ENCODE measurements around the gene JOSD2. TPM values are rescaled to one million over a fixed set of nuclear protein-coding genes. Genes with fewer than 3 reads are reported as not detected.

The JOSD2 gene
- total and polyA plus RNA-seq, 9 of the 15 experiments (the other 6 are each of a cell fraction or from before 2014, with no cell fraction given), result 0.06 to 14.4 (median 3.1) TPM

DNA sequence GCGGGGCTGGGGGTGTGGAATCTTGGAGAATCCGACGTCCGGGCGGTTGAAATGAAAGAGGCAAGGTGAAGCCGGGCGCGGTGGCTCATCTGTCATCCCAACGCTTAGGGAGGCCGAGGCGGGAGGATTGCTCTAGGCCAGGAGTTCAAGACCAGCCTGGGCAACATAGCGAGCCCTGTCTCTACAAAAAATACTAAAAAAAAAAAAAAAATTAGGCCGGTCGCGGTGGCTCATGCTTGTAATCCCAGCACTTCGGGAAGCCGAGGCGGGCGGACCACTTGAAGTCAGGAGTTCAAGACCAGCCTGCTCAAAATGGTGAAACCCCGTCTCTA lies 34.1 kb downstream of the JOSD2 start:
- H4K20me1 ChIP-seq (replicated peaks; ENCODE audit: control insufficient read depth, insufficient read depth, low read length), result peaks cover 7% of the 10 kb centered on the region; the same call in 1 of the 2 replicates
- peaks cover 25% of the 10 kb centered on the region for H3K79me2 ChIP-seq (ENCODE audit: control insufficient read depth, insufficient read depth, low read length)
- H3K4me2 ChIP-seq (ENCODE audit: insufficient read depth, low read length), result peak overlapping the region; percentile 88
- BruUV-seq (replicated peaks), result TSS peak; percentile 74
- FAIRE-seq, result no peak
- ChIA-PET POLR2A (interaction anchor here (0.6 to 0.9 kb wide), 2 partner anchors 9 to 12 kb away, joined by 3 read pairs; no protein-coding TSS in a partner anchor), CTCF (ENCODE audit: low intra/inter-chr PET ratio) (no interaction called here)
- WGBS (ENCODE audit: insufficient coverage, low coverage, missing lambda C conversion rate), result 8% methylated on average over 19 of the region's 20 CpGs
- no peaks in the 10 kb centered on the region; a peak in 1 of 5 replicates for H3K27me3 ChIP-seq (ENCODE audit: control insufficient read depth in 2 of 2, insufficient read depth in 2 of 2, low read length in 2 of 2)
- peak overlapping the region; percentile 90; the same call in 1 of the 2 replicates for H2AFZ ChIP-seq (ENCODE audit: low read depth, low read length)
- H3K9me1 ChIP-seq (ENCODE audit: control insufficient read depth, insufficient read depth, low read length), result no peaks in the 10 kb centered on the region
- DNase-seq (ENCODE audit: extremely low read depth in 1 of 4, low spot score in 3 of 4), result peak in 1 of 4 experiments; percentile 84
- H3K36me3 ChIP-seq (ENCODE audit: control insufficient read depth, insufficient read depth, low read length), result peaks cover 39% of the 10 kb centered on the region; the same call in 1 of the 3 replicates
- intact Hi-C loops (cut with micrococcal nuclease), result loop anchor here (1.0 kb wide), 1 partner anchor 103 kb away; no protein-coding TSS in a partner anchor
- peak overlapping the region; percentile 72 for H3K4me3 ChIP-seq
- H3K9me3 ChIP-seq (replicated peaks; ENCODE audit: control insufficient read depth, insufficient read depth, low read depth, low read length), result no peaks in the 10 kb centered on the region
- H3K27ac ChIP-seq (ENCODE audit: extremely low read depth, low read depth, low read length), result peak overlapping the region; percentile 82; the same call in 2 of the 3 replicates
- peaks cover 5 to 56% of the 10 kb centered on the region in 2 experiments; a peak in 4 of 5 replicates for H3K4me1 ChIP-seq (replicated peaks in 1 of 2; ENCODE audit: control insufficient read depth in 2 of 2, insufficient read depth in 2 of 2, low read length in 2 of 2)
- H3K9ac ChIP-seq (ENCODE audit: insufficient read depth in 1 of 2, low read depth in 2 of 2, low read length in 2 of 2), result peak overlapping the region; percentile 67 to 92; a peak in 3 of 4 replicates
- in situ Hi-C loops (cut with MboI), result no loop called here
- ATAC-seq, result no peak
- TF ChIP-seq, protein P1, sequence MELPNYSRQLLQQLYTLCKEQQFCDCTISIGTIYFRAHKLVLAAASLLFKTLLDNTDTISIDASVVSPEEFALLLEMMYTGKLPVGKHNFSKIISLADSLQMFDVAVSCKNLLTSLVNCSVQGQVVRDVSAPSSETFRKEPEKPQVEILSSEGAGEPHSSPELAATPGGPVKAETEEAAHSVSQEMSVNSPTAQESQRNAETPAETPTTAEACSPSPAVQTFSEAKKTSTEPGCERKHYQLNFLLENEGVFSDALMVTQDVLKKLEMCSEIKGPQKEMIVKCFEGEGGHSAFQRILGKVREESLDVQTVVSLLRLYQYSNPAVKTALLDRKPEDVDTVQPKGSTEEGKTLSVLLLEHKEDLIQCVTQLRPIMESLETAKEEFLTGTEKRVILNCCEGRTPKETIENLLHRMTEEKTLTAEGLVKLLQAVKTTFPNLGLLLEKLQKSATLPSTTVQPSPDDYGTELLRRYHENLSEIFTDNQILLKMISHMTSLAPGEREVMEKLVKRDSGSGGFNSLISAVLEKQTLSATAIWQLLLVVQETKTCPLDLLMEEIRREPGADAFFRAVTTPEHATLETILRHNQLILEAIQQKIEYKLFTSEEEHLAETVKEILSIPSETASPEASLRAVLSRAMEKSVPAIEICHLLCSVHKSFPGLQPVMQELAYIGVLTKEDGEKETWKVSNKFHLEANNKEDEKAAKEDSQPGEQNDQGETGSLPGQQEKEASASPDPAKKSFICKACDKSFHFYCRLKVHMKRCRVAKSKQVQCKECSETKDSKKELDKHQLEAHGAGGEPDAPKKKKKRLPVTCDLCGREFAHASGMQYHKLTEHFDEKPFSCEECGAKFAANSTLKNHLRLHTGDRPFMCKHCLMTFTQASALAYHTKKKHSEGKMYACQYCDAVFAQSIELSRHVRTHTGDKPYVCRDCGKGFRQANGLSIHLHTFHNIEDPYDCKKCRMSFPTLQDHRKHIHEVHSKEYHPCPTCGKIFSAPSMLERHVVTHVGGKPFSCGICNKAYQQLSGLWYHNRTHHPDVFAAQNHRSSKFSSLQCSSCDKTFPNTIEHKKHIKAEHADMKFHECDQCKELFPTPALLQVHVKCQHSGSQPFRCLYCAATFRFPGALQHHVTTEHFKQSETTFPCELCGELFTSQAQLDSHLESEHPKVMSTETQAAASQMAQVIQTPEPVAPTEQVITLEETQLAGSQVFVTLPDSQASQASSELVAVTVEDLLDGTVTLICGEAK (IDR thresholded peaks at IDR 0.05), result 0 out of 2 replicates have a peak, but pooled peaks have one; percentile 11
- TF ChIP-seq, protein P1 (CRISPR knock-in tag; IDR thresholded peaks at IDR 0.05), result no peak
- TF ChIP-seq ZNF263 (CRISPR knock-in tag; IDR thresholded peaks at IDR 0.05; ENCODE audit: borderline replicate concordance), result no peak
- TF ChIP-seq, protein P2, sequence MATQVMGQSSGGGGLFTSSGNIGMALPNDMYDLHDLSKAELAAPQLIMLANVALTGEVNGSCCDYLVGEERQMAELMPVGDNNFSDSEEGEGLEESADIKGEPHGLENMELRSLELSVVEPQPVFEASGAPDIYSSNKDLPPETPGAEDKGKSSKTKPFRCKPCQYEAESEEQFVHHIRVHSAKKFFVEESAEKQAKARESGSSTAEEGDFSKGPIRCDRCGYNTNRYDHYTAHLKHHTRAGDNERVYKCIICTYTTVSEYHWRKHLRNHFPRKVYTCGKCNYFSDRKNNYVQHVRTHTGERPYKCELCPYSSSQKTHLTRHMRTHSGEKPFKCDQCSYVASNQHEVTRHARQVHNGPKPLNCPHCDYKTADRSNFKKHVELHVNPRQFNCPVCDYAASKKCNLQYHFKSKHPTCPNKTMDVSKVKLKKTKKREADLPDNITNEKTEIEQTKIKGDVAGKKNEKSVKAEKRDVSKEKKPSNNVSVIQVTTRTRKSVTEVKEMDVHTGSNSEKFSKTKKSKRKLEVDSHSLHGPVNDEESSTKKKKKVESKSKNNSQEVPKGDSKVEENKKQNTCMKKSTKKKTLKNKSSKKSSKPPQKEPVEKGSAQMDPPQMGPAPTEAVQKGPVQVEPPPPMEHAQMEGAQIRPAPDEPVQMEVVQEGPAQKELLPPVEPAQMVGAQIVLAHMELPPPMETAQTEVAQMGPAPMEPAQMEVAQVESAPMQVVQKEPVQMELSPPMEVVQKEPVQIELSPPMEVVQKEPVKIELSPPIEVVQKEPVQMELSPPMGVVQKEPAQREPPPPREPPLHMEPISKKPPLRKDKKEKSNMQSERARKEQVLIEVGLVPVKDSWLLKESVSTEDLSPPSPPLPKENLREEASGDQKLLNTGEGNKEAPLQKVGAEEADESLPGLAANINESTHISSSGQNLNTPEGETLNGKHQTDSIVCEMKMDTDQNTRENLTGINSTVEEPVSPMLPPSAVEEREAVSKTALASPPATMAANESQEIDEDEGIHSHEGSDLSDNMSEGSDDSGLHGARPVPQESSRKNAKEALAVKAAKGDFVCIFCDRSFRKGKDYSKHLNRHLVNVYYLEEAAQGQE (IDR thresholded peaks at IDR 0.05; ENCODE audit: borderline replicate concordance), result no peak
- TF ChIP-seq, protein P2 (CRISPR knock-in tag; IDR thresholded peaks at IDR 0.05; ENCODE audit: low read depth), result no peak
